Vagina (tissue), 2 donors: Measurements from ENCODE around the gene ZFYVE21.

ENCODE experiments used
- POLR2A ChIP-seq, 2 donors: fragments of 450-650 bp; IDR thresholded peaks; one replicate each; pipeline ENCODE4 v1.6.1; 2017; ENCODE audit warnings: antibody characterized with exemption in 2 of 2, mild to moderate bottlenecking in 2 of 2, moderate library complexity in 2 of 2
- POLR2AphosphoS5 ChIP-seq, 2 donors: sonication (generic); formaldehyde crosslinking; IDR thresholded peaks; one replicate each; pipeline ENCODE4 v1.9.0; 2017; ENCODE audit warnings: antibody characterized with exemption in 2 of 2, mild to moderate bottlenecking in 2 of 2, low read depth in 1 of 2; ENCODE audit not compliant: insufficient read depth in 1 of 2
- TF ChIP-seq, protein P1 (sequence below), 3 experiments: fragments of 450-650 bp in 2 of 3; fragments of 200-600 bp in 1 of 3; sonication (generic) in 1 of 3; IDR thresholded peaks; one replicate each; pipeline ENCODE4 v1.5.1; 2017 to 2019; ENCODE audit warnings: antibody characterized with exemption in 3 of 3, mild to moderate bottlenecking in 2 of 3, moderate library complexity in 2 of 3

DNA sequence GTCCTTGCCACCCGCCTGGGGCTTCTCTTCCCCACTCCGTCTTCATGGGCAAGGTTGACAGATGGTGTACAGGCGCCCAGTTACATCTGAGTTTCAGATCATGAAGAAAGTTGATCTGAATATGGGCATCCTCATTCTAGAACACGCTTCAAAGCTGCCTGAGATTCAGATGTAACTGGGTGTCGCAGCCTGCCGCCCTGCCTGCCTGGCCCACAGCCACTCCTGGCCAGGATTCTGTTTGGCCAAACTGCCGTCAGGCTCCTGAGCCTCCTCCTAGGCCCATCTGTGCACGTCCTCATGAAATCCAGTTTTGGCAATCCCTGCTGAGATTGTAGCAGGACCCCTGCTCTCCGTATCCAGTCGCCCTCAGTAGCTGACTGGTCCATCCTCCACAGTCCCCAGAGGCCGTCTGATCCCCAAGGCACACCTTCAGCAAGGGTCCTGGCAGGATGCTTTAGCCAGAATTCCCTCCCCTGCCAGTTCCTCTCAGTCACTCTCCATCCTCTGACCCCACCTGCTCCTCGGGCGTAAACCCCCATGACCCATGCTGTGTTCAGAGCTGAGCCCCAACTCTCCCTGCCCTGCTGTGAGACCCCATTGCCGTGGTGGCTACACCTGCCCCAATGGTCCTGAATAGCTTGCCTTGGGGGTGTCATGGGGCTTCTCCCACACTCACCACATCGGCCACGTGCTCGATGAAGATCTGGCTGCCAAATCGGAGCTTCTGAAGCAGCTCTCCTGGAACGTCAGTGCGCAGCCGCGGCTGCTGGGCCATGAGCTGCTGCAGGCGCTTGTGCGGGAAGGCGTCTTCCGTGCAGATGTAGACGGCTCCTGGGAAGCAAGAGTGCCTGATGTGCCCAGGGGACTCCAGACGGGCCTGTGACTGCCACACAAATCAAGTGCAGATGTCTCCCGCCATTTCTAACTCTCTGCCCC, 12.8 kb upstream of the ZFYVE21 start:
- TF ChIP-seq, protein P1, sequence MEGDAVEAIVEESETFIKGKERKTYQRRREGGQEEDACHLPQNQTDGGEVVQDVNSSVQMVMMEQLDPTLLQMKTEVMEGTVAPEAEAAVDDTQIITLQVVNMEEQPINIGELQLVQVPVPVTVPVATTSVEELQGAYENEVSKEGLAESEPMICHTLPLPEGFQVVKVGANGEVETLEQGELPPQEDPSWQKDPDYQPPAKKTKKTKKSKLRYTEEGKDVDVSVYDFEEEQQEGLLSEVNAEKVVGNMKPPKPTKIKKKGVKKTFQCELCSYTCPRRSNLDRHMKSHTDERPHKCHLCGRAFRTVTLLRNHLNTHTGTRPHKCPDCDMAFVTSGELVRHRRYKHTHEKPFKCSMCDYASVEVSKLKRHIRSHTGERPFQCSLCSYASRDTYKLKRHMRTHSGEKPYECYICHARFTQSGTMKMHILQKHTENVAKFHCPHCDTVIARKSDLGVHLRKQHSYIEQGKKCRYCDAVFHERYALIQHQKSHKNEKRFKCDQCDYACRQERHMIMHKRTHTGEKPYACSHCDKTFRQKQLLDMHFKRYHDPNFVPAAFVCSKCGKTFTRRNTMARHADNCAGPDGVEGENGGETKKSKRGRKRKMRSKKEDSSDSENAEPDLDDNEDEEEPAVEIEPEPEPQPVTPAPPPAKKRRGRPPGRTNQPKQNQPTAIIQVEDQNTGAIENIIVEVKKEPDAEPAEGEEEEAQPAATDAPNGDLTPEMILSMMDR (IDR thresholded peaks at IDR 0.05) = no peak
- TF ChIP-seq POLR2A (IDR thresholded peaks at IDR 0.05) = no peak
- TF ChIP-seq POLR2AphosphoS5 (IDR thresholded peaks at IDR 0.05; ENCODE audit: insufficient read depth in 1 of 2, low read depth in 1 of 2) = no peak
